Breast epithelium (tissue), 4 donors: ENCODE measurements around the gene BIRC6. TPM values are rescaled to one million over a fixed set of nuclear protein-coding genes. Genes with fewer than 3 reads are reported as not detected.

ENCODE experiments used
- DNase-seq, 2 donors: peaks; one replicate each; pipeline ENCODE4 v3.0.0-alpha.2; 2019; ENCODE audit warnings: low spot score in 2 of 2
- H3K27ac ChIP-seq, 2 donors: fragments of 200-600 bp; sonication (generic) in 1 of 2; one replicate each; pipeline ENCODE4 v1.5.1; 2016 to 2019; ENCODE audit warnings: mild to moderate bottlenecking in 1 of 2
- H3K27me3 ChIP-seq, 2 donors: fragments of 200-600 bp; sonication (generic) in 1 of 2; one replicate each; pipeline versions ENCODE4 v1.5.1 to v1.6.0; 2017 to 2019; ENCODE audit warnings: control low read depth in 1 of 2, mild to moderate bottlenecking in 1 of 2
- H3K36me3 ChIP-seq: fragments of 200-600 bp; one replicate; pipeline ENCODE4 v1.5.1; 2019
- H3K4me1 ChIP-seq, 2 donors: fragments of 200-600 bp; sonication (generic); one replicate each; pipeline ENCODE4 v1.5.1; 2016 to 2019; ENCODE audit warnings: control low read depth in 1 of 2
- H3K4me3 ChIP-seq, 3 donors: fragments of 200-600 bp; sonication (generic); 1 replicate in 2 of 3; 2 replicates in 1 of 3; pipeline ENCODE4 v1.5.1; 2016 to 2019; ENCODE audit warnings: mild to moderate bottlenecking in 3 of 3, moderate library complexity in 2 of 3
- H3K9me3 ChIP-seq, 2 donors: fragments of 200-600 bp; sonication (generic) in 1 of 2; one replicate each; pipeline ENCODE4 v1.5.1; 2016 to 2019; ENCODE audit warnings: control low read depth in 1 of 2
- POLR2A ChIP-seq: fragments of 450-650 bp; IDR thresholded peaks from one replicate; pipeline ENCODE4 v1.6.1; 2016; ENCODE audit warnings: antibody characterized with exemption, mild to moderate bottlenecking, moderate library complexity
- POLR2AphosphoS5 ChIP-seq, 3 donors: sonication (generic); formaldehyde crosslinking; IDR thresholded peaks; one replicate each; pipeline ENCODE4 v1.6.1; 2017; ENCODE audit warnings: antibody characterized with exemption in 3 of 3
- intact Hi-C: fragments of 100-400 bp; cut with DNase I; formaldehyde crosslinking; loops from one replicate; pipeline ENCODE4 v1.15.1; 2023; ENCODE audit warnings: low total_unique reads
- total RNA-seq, 3 donors: library from RNA; depleted of rRNA; stranded (reverse); fragments of >200 nt; gene quantifications; one replicate each; pipeline ENCODE4 v1.1.0, GENCODE V29; 2016
- TF ChIP-seq, protein P1 (sequence below), 3 donors: fragments of 450-650 bp; IDR thresholded peaks; one replicate each; pipeline ENCODE4 v1.5.1; 2016 to 2017; ENCODE audit warnings: antibody characterized with exemption in 3 of 3, mild to moderate bottlenecking in 3 of 3, moderate library complexity in 3 of 3

BIRC6 gene
- total RNA-seq, 3 donors from 2014 or later: 132 to 245 (median 152) TPM

DNA sequence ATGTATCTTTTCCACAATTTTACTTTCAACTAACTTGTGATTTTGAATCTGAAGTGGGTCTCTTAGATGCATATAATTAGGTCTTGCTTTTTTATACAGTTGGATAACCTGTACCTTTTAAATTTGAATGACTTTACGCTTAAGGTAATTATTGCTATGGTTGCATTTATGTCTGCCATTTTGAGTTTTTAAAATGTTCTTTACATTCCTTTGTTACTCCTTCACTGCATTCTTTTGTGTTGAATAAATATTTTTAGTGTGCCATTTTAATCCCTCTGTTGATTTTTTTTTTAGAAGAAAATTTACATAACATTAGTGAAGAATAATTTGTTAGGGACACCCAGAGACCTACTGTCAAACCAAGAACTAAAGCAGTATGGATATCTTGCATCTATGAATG lies 65.3 kb downstream of the BIRC6 start:
- Histone ChIP-seq H3K4me1 (no peaks in the 10 kb centered on the region), H3K27me3 (no peaks in the 10 kb centered on the region), H3K36me3 (no peaks in the 10 kb centered on the region), H3K27ac (no peak overlapping the region), H3K4me3 (no peak overlapping the region), H3K9me3 (no peaks in the 10 kb centered on the region)
- DNase-seq: no peak
- TF ChIP-seq POLR2AphosphoS5 (IDR thresholded peaks at IDR 0.05) (no peak), POLR2A (no peak)
- TF ChIP-seq, protein P1, sequence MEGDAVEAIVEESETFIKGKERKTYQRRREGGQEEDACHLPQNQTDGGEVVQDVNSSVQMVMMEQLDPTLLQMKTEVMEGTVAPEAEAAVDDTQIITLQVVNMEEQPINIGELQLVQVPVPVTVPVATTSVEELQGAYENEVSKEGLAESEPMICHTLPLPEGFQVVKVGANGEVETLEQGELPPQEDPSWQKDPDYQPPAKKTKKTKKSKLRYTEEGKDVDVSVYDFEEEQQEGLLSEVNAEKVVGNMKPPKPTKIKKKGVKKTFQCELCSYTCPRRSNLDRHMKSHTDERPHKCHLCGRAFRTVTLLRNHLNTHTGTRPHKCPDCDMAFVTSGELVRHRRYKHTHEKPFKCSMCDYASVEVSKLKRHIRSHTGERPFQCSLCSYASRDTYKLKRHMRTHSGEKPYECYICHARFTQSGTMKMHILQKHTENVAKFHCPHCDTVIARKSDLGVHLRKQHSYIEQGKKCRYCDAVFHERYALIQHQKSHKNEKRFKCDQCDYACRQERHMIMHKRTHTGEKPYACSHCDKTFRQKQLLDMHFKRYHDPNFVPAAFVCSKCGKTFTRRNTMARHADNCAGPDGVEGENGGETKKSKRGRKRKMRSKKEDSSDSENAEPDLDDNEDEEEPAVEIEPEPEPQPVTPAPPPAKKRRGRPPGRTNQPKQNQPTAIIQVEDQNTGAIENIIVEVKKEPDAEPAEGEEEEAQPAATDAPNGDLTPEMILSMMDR (IDR thresholded peaks at IDR 0.05): no peak
- intact Hi-C loops: no loop called here

DNA sequence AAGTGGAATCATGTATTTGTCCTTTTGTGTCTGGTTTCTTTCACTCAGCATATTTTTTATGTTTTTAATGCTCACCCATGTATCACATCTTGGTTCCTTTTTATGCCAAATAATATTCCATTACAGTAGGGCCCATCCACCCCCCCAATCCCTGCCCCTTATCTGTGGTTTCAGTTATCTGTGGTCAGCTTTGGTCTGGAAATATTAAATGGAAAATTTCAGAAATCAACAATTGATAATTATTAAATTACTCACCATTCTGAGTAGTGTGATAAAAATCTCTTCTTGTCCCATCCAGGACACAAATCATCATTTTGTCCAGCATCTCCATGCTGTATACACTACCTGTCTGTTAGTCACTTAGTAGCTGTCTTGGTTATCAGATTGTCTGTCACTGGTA lies 66.7 kb downstream of the BIRC6 start:
- Histone ChIP-seq H3K36me3 (no peaks in the 10 kb centered on the region), H3K4me1 (no peaks in the 10 kb centered on the region), H3K9me3 (no peaks in the 10 kb centered on the region), H3K27ac (no peak overlapping the region), H3K4me3 (no peak overlapping the region), H3K27me3 (no peaks in the 10 kb centered on the region)
- no peak for DNase-seq
- intact Hi-C loops: no loop called here
- TF ChIP-seq POLR2AphosphoS5 (IDR thresholded peaks at IDR 0.05) (no peak), POLR2A (no peak)
- TF ChIP-seq, protein P1 (IDR thresholded peaks at IDR 0.05): no peak

DNA sequence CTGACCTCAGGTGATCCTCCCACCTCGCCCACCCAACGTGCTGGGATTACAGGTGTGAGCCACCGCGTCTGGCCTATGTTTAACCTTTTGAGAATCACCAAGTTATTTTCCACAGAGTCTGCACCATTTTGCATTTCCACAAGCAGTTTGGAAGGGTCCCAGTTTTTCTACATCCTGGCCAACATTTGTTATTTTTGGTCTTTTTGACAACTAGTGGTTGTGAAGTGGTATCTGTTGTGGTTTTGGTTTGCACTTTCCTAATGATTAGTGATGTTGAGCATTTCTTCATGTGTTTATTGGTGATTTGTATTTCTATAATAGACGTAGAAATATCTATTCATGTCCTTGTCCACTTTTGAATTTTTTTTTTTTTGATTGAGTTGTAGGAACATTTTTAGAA lies 67.9 kb downstream of the BIRC6 start:
- intact Hi-C loops: no loop called here
- Histone ChIP-seq H3K27ac (no peak overlapping the region), H3K9me3 (no peaks in the 10 kb centered on the region), H3K36me3 (no peaks in the 10 kb centered on the region), H3K4me1 (no peaks in the 10 kb centered on the region), H3K4me3 (no peak overlapping the region), H3K27me3 (no peaks in the 10 kb centered on the region)
- no peak for DNase-seq
- TF ChIP-seq, protein P1 (IDR thresholded peaks at IDR 0.05): no peak
- TF ChIP-seq POLR2AphosphoS5 (IDR thresholded peaks at IDR 0.05): no peak
- no peak for TF ChIP-seq POLR2A

DNA sequence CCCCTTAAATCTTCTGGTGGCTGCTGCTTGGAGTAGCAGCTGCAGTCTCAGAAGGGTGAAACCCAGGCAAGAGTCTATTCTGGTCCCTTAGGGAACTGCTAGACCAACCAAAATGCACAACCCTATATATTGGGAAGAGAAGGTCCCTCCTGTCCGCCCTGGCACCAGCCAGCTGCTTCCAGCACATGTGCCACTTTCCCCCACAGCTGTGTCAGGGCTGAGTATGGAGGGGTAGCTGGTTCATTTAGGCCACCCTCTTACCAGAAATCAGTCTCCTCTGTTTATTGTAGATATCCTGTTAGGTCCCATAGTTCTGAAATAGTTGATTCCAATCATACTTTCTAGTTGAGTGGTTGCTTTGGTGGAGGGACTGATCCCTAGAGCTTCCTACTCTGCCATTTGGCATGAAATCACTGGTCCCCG lies 68.9 kb downstream of the BIRC6 start:
- Histone ChIP-seq H3K4me1 (no peaks in the 10 kb centered on the region), H3K27me3 (no peaks in the 10 kb centered on the region), H3K9me3 (no peaks in the 10 kb centered on the region), H3K27ac (no peak overlapping the region), H3K4me3 (no peak overlapping the region), H3K36me3 (no peaks in the 10 kb centered on the region)
- TF ChIP-seq POLR2A: no peak
- TF ChIP-seq, protein P1 (IDR thresholded peaks at IDR 0.05): no peak
- TF ChIP-seq POLR2AphosphoS5 (IDR thresholded peaks at IDR 0.05): no peak
- no peak for DNase-seq
- intact Hi-C loops: no loop called here

DNA sequence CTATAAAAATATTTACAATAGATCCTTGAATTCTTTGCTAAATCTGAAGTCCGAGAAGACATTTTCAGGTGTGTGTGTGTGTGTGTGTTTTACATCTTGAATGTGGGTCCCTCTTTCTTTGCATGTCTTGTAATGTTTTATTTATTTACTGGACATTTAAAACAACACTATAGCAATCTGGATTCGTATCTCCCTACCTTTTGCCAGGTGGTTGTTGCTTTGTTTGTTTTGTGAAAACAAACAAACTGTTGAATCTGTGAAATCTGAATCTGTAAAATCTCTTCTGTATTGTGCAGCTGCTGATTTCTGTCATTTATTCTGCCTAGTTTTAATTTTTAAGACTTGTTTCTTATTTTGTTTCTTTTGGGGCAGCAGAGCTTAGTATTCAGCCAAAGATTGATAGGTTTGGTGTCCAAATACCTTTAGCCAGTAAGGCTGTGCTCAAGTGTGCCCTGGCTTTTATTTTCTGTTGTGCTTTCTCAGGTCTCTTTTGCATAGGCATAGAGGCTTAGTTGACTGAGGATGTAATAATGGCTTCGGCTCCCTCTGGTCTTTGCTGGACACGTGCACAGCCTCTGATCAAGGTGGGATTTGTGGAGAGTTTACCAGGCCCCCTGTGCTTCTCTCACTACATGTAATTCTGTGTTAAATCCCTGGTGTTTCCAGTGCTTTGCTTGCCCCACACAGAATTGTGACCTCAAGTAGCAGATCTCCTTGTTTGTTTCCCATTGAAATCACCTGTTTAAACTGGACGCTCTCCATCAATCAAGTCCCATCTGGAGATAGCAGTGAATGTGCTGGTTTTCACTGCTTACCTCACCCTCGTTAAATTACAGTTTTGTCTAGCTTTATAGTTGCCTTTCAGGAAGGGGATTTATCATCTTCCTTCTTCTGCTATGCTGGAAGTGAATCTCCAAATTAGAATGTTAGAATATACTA lies 71.1 kb downstream of the BIRC6 start:
- no peak for DNase-seq
- intact Hi-C loops: no loop called here
- no peaks in the 10 kb centered on the region for H3K27me3 ChIP-seq
- no peaks in the 10 kb centered on the region for H3K9me3 ChIP-seq
- H3K4me3 ChIP-seq: no peak overlapping the region
- no peaks in the 10 kb centered on the region for H3K4me1 ChIP-seq
- TF ChIP-seq, protein P1 (IDR thresholded peaks at IDR 0.05): no peak
- no peak for TF ChIP-seq POLR2AphosphoS5 (IDR thresholded peaks at IDR 0.05)
- no peak for TF ChIP-seq POLR2A
- no peak overlapping the region for H3K27ac ChIP-seq
- no peaks in the 10 kb centered on the region for H3K36me3 ChIP-seq
